Measurements from ENCODE around the gene RBM4B. TPM values are rescaled to one million over a fixed set of nuclear protein-coding genes. Genes with fewer than 3 reads are reported as not detected.

Gene RBM4B
- total and polyA plus RNA-seq, 7 donors: 3.6 to 12.8 (median 10.0) TPM

- Histone ChIP-seq H3K27me3 (ENCODE audit: insufficient read depth in 3 of 3, low read length in 2 of 3) (no peaks in the 10 kb centered on the region), H3K36me3 (ENCODE audit: insufficient read depth in 1 of 2, low read depth in 1 of 2) (peaks cover 0 to 3% of the 10 kb centered on the region in 2 donors), H3K4me1 (no peaks in the 10 kb centered on the region), H3K27ac (no peak overlapping the region), H3K4me3 (no peak overlapping the region), H3K9me3 (no peaks in the 10 kb centered on the region)
- ATAC-seq: no peak
- intact Hi-C loops (cut with DNase I): loop anchor here in 1 of 2 donors (10.0 kb wide), 1 partner anchor 272 kb away; no protein-coding TSS in a partner anchor
- TF ChIP-seq CTCF (IDR thresholded peaks at IDR 0.05): no peak
- DNase-seq: no peak
- WGBS, 3 donors: 88 to 92% (median 90%) methylated on average over 33 of the region's 33 CpGs
These were observed 9.4 kb upstream of the RBM4B start for GRCh38 chr11:66686801-66687750.

DNA sequence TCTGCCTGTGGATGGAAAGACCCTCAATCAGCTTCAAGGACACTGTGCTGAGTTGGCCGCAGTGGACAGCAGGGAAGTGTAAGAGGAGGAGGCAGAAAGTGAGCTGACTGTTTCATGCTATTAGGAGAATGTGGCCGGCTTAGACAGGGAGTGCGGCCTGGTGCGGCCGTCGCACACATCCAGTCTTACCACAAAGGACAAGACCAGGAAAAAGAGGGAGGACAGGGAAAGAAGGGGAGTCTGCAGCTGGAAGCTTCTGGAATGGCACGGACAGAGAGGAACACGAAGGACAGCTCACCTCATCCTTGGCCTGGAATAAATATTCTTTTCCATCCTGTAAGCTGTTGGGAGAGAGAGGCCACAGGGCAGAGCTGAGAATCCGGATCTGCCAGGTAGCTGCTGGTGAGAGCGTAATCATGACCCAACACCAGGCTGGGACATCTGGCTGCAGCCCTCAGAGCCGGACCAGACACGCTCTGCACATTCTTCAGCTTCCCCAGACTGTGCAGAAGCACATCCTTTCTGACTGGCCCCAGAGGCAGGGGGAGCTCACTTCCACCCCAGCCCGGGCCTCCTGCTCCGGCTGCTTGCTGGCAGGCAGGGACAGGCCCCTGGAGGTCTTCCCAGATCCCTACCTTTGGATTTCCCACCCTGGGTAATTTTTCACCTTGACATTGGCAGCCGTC lies 8.6 kb upstream of the RBM4B start:
- H3K27me3 ChIP-seq (ENCODE audit: insufficient read depth in 3 of 3, low read length in 2 of 3): no peaks in the 10 kb centered on the region
- no peaks in the 10 kb centered on the region for H3K4me1 ChIP-seq
- H3K27ac ChIP-seq: no peak overlapping the region
- 82 to 88% (median 87%) methylated on average over 15 of the region's 15 CpGs for WGBS, 3 donors
- TF ChIP-seq CTCF (IDR thresholded peaks at IDR 0.05): no peak
- intact Hi-C loops (cut with DNase I): loop anchor here in 1 of 2 donors (10.0 kb wide), 1 partner anchor 271 kb away; no protein-coding TSS in a partner anchor
- H3K9me3 ChIP-seq: no peaks in the 10 kb centered on the region
- no peak overlapping the region for H3K4me3 ChIP-seq
- DNase-seq: no peak
- peaks cover 0 to 3% of the 10 kb centered on the region in 2 donors for H3K36me3 ChIP-seq (ENCODE audit: insufficient read depth in 1 of 2, low read depth in 1 of 2)
- no peak for ATAC-seq

DNA sequence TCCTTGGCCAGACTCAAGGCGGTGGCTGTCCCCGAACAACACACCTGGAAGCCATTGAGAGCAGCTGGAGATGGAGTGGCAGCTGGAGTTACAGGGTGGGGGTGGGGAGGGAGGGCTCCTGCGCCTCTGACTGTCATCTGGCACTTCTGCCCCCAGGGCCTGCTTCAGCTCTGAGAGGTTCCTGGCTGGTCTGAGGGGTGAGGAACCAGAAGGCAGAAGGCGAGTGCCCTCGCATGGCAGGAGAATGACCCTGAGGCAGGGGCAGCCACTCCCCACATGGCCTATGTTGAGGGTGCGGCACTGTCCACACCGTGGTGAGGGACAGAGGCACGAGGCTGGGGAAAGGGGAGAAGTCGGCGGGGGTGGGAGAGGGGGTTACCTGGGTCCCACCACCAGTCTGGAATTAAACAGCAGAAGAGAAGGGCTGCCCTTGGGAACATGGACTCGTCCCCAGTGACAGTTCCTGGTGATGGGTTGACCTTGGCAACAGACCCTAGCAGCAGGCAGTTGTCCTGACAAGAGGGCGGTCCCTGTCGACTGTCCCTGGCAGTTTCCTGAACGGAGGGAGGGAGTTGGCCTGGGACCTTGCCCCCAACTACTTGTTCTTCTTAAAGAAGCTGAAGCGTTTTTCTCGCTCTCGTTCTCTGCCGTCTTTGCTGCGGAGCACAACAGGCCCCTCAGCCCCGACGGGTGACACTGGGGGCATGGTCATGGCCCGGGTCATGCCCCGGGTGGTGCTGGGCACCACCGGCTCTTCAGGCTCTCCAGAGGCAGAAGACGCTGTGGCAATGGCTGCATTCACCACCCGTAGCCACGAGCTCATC lies 7.8 kb upstream of the RBM4B start:
- no peak overlapping the region for H3K27ac ChIP-seq
- H3K27me3 ChIP-seq (ENCODE audit: insufficient read depth in 3 of 3, low read length in 2 of 3): no peaks in the 10 kb centered on the region
- intact Hi-C loops (cut with DNase I): loop anchor here in 1 of 2 donors (10.0 kb wide), 1 partner anchor 271 kb away; no protein-coding TSS in a partner anchor
- H3K36me3 ChIP-seq (ENCODE audit: insufficient read depth in 1 of 2, low read depth in 1 of 2): peaks cover 0 to 3% of the 10 kb centered on the region in 2 donors
- no peaks in the 10 kb centered on the region for H3K9me3 ChIP-seq
- H3K4me1 ChIP-seq: no peaks in the 10 kb centered on the region
- H3K4me3 ChIP-seq: no peak overlapping the region
- ATAC-seq (no peak), DNase-seq (no peak)
- 77 to 82% (median 77%) methylated on average over 27 of the region's 27 CpGs for whole genome bisulfite sequencing, 3 donors
- no peak for TF ChIP-seq CTCF (IDR thresholded peaks at IDR 0.05)

DNA sequence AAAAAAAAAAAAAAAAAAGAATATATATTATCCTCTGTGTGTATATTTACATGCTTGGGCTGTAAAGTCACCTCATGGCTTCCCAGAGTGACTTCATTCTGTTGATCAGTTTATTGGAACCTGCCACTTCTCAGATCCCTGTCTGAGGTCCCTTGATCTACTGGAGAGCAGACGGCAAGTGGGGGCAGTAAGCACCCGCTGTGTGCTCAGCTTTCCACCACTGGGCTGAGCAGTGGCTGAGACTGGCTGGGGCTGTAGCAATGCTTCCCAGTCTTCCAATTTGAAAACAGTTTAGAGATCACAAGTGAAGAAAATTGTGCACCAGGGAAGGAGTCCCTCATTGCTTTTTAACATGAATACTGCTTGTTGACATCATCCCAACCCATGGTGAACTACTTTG lies 6.9 kb upstream of the RBM4B start:
- H3K9me3 ChIP-seq: no peaks in the 10 kb centered on the region
- no peak for ATAC-seq

More for the DNA sequence above, 6.9 kb upstream of the RBM4B start:
- Histone ChIP-seq H3K27me3 (ENCODE audit: insufficient read depth in 3 of 3, low read length in 2 of 3) (no peaks in the 10 kb centered on the region), H3K4me3 (no peak overlapping the region), H3K36me3 (ENCODE audit: insufficient read depth in 1 of 2, low read depth in 1 of 2) (peaks cover 0 to 3% of the 10 kb centered on the region in 2 donors), H3K27ac (no peak overlapping the region), H3K4me1 (no peaks in the 10 kb centered on the region)
- no peak for TF ChIP-seq CTCF (IDR thresholded peaks at IDR 0.05)
- DNase-seq: no peak
- 89 to 96% (median 90%) methylated on average over 2 of the region's 2 CpGs for WGBS, 3 donors
- intact Hi-C loops (cut with DNase I): loop anchor here in 1 of 2 donors (10.0 kb wide), 1 partner anchor 270 kb away; no protein-coding TSS in a partner anchor

All from psoas muscle (tissue), 8 donors.